GM23338 (cell line): Measurements from ENCODE around the gene TAS2R10. TPM values are rescaled to one million over a fixed set of nuclear protein-coding genes. Genes with fewer than 3 reads are reported as not detected.

ENCODE experiments used
- ATAC-seq: fragments of 200-7000 bp; cut with Tn5 transposase; 3 replicates; pipeline ENCODE4 v1.9.1; 2020
- DNase-seq: peaks from one replicate; pipeline ENCODE4 v3.0.0-alpha.2; 2015; ENCODE audit warnings: low spot score
- H2AFZ ChIP-seq: fragments of 200-600 bp; sonication (generic); 2 replicates; pipeline ENCODE4 v1.8.0; 2016; ENCODE audit warnings: antibody characterized with exemption, mild to moderate bottlenecking, moderate library complexity
- H3F3A ChIP-seq: fragments of 200-600 bp; sonication (generic); replicated peaks from 2 replicates; pipeline ENCODE4 v1.8.0; 2017; ENCODE audit warnings: antibody characterized with exemption, mixed run types, low read depth
- H3K27ac ChIP-seq: fragments of 200-600 bp; sonication (generic); 2 replicates; pipeline ENCODE4 v1.6.1; 2016; ENCODE audit warnings: low read depth
- H3K27me3 ChIP-seq: fragments of 200-600 bp; sonication (generic); 2 replicates; pipeline ENCODE4 v1.8.0; 2016; ENCODE audit warnings: mild to moderate bottlenecking, mixed run types, moderate library complexity; ENCODE audit not compliant: insufficient read depth
- H3K36me3 ChIP-seq: fragments of 200-600 bp; sonication (generic); 2 replicates; pipeline ENCODE4 v1.8.0; 2016; ENCODE audit warnings: mild to moderate bottlenecking; ENCODE audit not compliant: insufficient read depth
- H3K4me1 ChIP-seq: fragments of 200-600 bp; sonication (generic); 2 replicates; pipeline ENCODE4 v1.8.0; 2016; ENCODE audit warnings: mild to moderate bottlenecking, moderate library complexity; ENCODE audit not compliant: insufficient read depth
- H3K4me2 ChIP-seq: fragments of 200-600 bp; sonication (generic); 2 replicates; pipeline ENCODE4 v1.7.1; 2017; ENCODE audit warnings: mixed run types
- H3K4me3 ChIP-seq: fragments of 200-600 bp; sonication (generic); 2 replicates; pipeline ENCODE4 v1.6.1; 2016; ENCODE audit warnings: mixed run types
- H3K79me2 ChIP-seq: fragments of 200-600 bp; sonication (generic); replicated peaks from 2 replicates; pipeline ENCODE4 v1.8.0; 2017; ENCODE audit warnings: mild to moderate bottlenecking; ENCODE audit not compliant: insufficient read depth
- H3K9me2 ChIP-seq: fragments of 200-600 bp; sonication (generic); 2 replicates; pipeline ENCODE4 v1.8.0; 2017; ENCODE audit not compliant: insufficient read depth
- H4K20me1 ChIP-seq: fragments of 200-600 bp; sonication (generic); replicated peaks from 2 replicates; pipeline ENCODE4 v1.8.0; 2017; ENCODE audit warnings: mild to moderate bottlenecking; ENCODE audit not compliant: insufficient read depth
- H3K27ac Mint-ChIP-seq: 2 replicates; pipeline ENCODE4 v1.8.0; 2020; ENCODE audit warnings: inconsistent platforms, mild to moderate bottlenecking, moderate library complexity, mixed read lengths
- H3K27me3 Mint-ChIP-seq: 3 replicates; pipeline ENCODE4 v1.8.0; 2022; ENCODE audit warnings: low read depth, mild to moderate bottlenecking, moderate library complexity, mixed read lengths, inconsistent platforms; ENCODE audit not compliant: insufficient read depth, poor library complexity
- H3K36me3 Mint-ChIP-seq: 3 replicates; pipeline ENCODE4 v1.8.0; 2021; ENCODE audit warnings: low read depth, mild to moderate bottlenecking, inconsistent platforms, moderate library complexity, mixed read lengths
- H3K4me1 Mint-ChIP-seq: 3 replicates; pipeline ENCODE4 v1.8.0; 2020; ENCODE audit warnings: mild to moderate bottlenecking, inconsistent platforms, mixed read lengths
- H3K4me3 Mint-ChIP-seq: 3 replicates; pipeline ENCODE4 v1.8.0; 2021; ENCODE audit warnings: moderate library complexity, mild to moderate bottlenecking, inconsistent platforms, mixed read lengths
- H3K9me3 Mint-ChIP-seq: 3 replicates; pipeline ENCODE4 v1.8.0; 2020; ENCODE audit warnings: moderate library complexity, mild to moderate bottlenecking, inconsistent platforms, mixed read lengths
- ETS1 ChIP-seq: IDR thresholded peaks from 2 replicates; pipeline ENCODE4 v1.6.1; 2016; ENCODE audit warnings: antibody characterized with exemption
- EZH2 ChIP-seq: fragments of 200-600 bp; sonication (generic); IDR thresholded peaks from one replicate; pipeline ENCODE4 v1.8.0; 2017; ENCODE audit warnings: antibody characterized with exemption, mild to moderate bottlenecking, low read depth; ENCODE audit not compliant: unreplicated experiment
- EZH2phosphoT487 ChIP-seq: fragments of 200-600 bp; sonication (generic); IDR thresholded peaks from one replicate; pipeline ENCODE4 v1.8.1; 2018; ENCODE audit warnings: antibody characterized with exemption; ENCODE audit not compliant: unreplicated experiment
- JUNB ChIP-seq: IDR thresholded peaks from one replicate; pipeline ENCODE4 v1.6.1; 2016; ENCODE audit warnings: antibody characterized with exemption; ENCODE audit not compliant: unreplicated experiment
- POLR2AphosphoS5 ChIP-seq: IDR thresholded peaks from 2 replicates; pipeline ENCODE4 v1.6.1; 2016; ENCODE audit warnings: antibody characterized with exemption, low read depth
- STAT1 ChIP-seq: IDR thresholded peaks from one replicate; pipeline ENCODE4 v1.6.1; 2016; ENCODE audit warnings: antibody characterized with exemption; ENCODE audit not compliant: unreplicated experiment
- ZNF114 ChIP-seq: fragments of 250-450 bp; sonication (Bioruptor Pico); IDR thresholded peaks from 2 replicates; pipeline ENCODE4 v1.5.0; 2020; ENCODE audit warnings: mild to moderate bottlenecking, moderate library complexity
- ZNF331 ChIP-seq: fragments of 250-450 bp; sonication (Bioruptor Pico); IDR thresholded peaks from 2 replicates; pipeline ENCODE4 v1.5.0; 2020; ENCODE audit warnings: low read depth, mild to moderate bottlenecking, moderate library complexity
- polyA plus RNA-seq: library from polyadenylated mRNA; unstranded; fragments of >200 nt; fragmentation: Nextera tagmentation; extraction: Ambion mirVana; gene quantifications from 2 replicates; pipeline ENCODE4 v1.2.1, GENCODE V29; 2016
- total RNA-seq: library from RNA; depleted of rRNA; stranded (reverse); fragments of >200 nt; shearing (Covaris generic); gene quantifications from 2 replicates; pipeline ENCODE4 v1.2.3, GENCODE V29; 2014
- TF ChIP-seq, protein P1 (sequence below): IDR thresholded peaks from one replicate; pipeline ENCODE4 v1.6.1; 2018; ENCODE audit warnings: antibody characterized with exemption; ENCODE audit not compliant: unreplicated experiment
- TF ChIP-seq, protein P2 (sequence below): fragments of 250-450 bp; sonication (Bioruptor Pico); IDR thresholded peaks from 2 replicates; pipeline ENCODE4 v1.5.0; 2020; ENCODE audit warnings: mild to moderate bottlenecking, moderate library complexity

The TAS2R10 gene
- total and polyA plus RNA-seq, 2 experiments from 2014 or later: 0.66 to 1.1 TPM

- DNase-seq: no peak
- Mint-ChIP-seq H3K27ac (no peak overlapping the region), H3K4me3 (no peak overlapping the region), H3K9me3 (peaks cover 26% of the 10 kb centered on the region), H3K36me3 (peaks cover 43% of the 10 kb centered on the region), H3K4me1 (no peaks in the 10 kb centered on the region), H3K27me3 (no peaks in the 10 kb centered on the region)
- H3K4me1 ChIP-seq: no peaks in the 10 kb centered on the region
- ATAC-seq: no peak
- no peaks in the 10 kb centered on the region for H3K27me3 ChIP-seq
- no peaks in the 10 kb centered on the region for H3F3A ChIP-seq
- H3K79me2 ChIP-seq: no peaks in the 10 kb centered on the region
- no peak overlapping the region for H3K4me2 ChIP-seq
- no peak overlapping the region for H3K27ac ChIP-seq
- no peaks in the 10 kb centered on the region for H3K9me2 ChIP-seq
- no peak overlapping the region for H2AFZ ChIP-seq
- H3K4me3 ChIP-seq: no peak overlapping the region
- peaks cover 4% of the 10 kb centered on the region; the same call in 1 of the 2 replicates for H3K36me3 ChIP-seq
- TF ChIP-seq ZNF331 (CRISPR knock-in tag) (no peak), EZH2phosphoT487 (no peak), ETS1 (no peak)
- H4K20me1 ChIP-seq: no peaks in the 10 kb centered on the region
These were observed 35.2 kb upstream of the TAS2R10 start for GRCh38 chr12:10861366-10861765.

DNA sequence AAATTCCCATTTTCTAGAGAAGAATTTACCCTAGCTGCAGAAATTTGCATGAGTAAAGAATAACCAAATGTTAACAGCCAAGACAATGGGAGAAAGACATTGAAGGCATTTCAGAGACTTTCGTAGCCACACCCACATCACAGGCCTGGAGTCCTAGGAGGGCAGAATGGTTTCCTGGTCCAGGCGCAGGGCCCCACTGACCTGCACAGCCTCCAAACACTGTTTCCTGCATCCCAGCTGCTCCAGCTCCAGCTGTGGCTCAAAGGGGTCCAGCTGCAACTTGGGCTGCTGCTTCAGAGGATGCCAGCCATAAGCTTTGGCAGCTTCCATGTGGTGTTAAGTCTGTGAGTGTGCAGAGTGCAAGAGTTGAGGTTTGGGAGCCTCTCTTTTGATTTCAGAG, 29.6 kb upstream of the TAS2R10 start:
- no peaks in the 10 kb centered on the region; the same call in 1 of the 2 replicates for H4K20me1 ChIP-seq
- H3K4me2 ChIP-seq: no peak overlapping the region
- no peaks in the 10 kb centered on the region for H3K4me1 Mint-ChIP-seq
- H3K9me2 ChIP-seq: peaks cover 8% of the 10 kb centered on the region; the same call in 1 of the 2 replicates
- no peaks in the 10 kb centered on the region for H3K4me1 ChIP-seq
- no peaks in the 10 kb centered on the region for H3K79me2 ChIP-seq
- no peak overlapping the region for H3K27ac Mint-ChIP-seq
- no peak overlapping the region for H3K27ac ChIP-seq
- H3K4me3 ChIP-seq: no peak overlapping the region
- no peak overlapping the region for H3K4me3 Mint-ChIP-seq
- H3K36me3 Mint-ChIP-seq: peaks cover 48% of the 10 kb centered on the region
- peaks cover 2% of the 10 kb centered on the region for H3K27me3 Mint-ChIP-seq
- ATAC-seq: no peak
- H2AFZ ChIP-seq: no peak overlapping the region
- peaks cover 38% of the 10 kb centered on the region for H3K9me3 Mint-ChIP-seq
- DNase-seq: no peak
- H3F3A ChIP-seq: no peaks in the 10 kb centered on the region
- peaks cover 9% of the 10 kb centered on the region for H3K36me3 ChIP-seq
- no peaks in the 10 kb centered on the region for H3K27me3 ChIP-seq
- TF ChIP-seq ZNF331 (CRISPR knock-in tag) (no peak), JUNB (no peak), POLR2AphosphoS5 (no peak), STAT1 (no peak), ZNF114 (CRISPR knock-in tag) (no peak), EZH2 (no peak), EZH2phosphoT487 (no peak), ETS1 (no peak)
- TF ChIP-seq, protein P1, sequence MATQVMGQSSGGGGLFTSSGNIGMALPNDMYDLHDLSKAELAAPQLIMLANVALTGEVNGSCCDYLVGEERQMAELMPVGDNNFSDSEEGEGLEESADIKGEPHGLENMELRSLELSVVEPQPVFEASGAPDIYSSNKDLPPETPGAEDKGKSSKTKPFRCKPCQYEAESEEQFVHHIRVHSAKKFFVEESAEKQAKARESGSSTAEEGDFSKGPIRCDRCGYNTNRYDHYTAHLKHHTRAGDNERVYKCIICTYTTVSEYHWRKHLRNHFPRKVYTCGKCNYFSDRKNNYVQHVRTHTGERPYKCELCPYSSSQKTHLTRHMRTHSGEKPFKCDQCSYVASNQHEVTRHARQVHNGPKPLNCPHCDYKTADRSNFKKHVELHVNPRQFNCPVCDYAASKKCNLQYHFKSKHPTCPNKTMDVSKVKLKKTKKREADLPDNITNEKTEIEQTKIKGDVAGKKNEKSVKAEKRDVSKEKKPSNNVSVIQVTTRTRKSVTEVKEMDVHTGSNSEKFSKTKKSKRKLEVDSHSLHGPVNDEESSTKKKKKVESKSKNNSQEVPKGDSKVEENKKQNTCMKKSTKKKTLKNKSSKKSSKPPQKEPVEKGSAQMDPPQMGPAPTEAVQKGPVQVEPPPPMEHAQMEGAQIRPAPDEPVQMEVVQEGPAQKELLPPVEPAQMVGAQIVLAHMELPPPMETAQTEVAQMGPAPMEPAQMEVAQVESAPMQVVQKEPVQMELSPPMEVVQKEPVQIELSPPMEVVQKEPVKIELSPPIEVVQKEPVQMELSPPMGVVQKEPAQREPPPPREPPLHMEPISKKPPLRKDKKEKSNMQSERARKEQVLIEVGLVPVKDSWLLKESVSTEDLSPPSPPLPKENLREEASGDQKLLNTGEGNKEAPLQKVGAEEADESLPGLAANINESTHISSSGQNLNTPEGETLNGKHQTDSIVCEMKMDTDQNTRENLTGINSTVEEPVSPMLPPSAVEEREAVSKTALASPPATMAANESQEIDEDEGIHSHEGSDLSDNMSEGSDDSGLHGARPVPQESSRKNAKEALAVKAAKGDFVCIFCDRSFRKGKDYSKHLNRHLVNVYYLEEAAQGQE: no peak
- TF ChIP-seq, protein P2, sequence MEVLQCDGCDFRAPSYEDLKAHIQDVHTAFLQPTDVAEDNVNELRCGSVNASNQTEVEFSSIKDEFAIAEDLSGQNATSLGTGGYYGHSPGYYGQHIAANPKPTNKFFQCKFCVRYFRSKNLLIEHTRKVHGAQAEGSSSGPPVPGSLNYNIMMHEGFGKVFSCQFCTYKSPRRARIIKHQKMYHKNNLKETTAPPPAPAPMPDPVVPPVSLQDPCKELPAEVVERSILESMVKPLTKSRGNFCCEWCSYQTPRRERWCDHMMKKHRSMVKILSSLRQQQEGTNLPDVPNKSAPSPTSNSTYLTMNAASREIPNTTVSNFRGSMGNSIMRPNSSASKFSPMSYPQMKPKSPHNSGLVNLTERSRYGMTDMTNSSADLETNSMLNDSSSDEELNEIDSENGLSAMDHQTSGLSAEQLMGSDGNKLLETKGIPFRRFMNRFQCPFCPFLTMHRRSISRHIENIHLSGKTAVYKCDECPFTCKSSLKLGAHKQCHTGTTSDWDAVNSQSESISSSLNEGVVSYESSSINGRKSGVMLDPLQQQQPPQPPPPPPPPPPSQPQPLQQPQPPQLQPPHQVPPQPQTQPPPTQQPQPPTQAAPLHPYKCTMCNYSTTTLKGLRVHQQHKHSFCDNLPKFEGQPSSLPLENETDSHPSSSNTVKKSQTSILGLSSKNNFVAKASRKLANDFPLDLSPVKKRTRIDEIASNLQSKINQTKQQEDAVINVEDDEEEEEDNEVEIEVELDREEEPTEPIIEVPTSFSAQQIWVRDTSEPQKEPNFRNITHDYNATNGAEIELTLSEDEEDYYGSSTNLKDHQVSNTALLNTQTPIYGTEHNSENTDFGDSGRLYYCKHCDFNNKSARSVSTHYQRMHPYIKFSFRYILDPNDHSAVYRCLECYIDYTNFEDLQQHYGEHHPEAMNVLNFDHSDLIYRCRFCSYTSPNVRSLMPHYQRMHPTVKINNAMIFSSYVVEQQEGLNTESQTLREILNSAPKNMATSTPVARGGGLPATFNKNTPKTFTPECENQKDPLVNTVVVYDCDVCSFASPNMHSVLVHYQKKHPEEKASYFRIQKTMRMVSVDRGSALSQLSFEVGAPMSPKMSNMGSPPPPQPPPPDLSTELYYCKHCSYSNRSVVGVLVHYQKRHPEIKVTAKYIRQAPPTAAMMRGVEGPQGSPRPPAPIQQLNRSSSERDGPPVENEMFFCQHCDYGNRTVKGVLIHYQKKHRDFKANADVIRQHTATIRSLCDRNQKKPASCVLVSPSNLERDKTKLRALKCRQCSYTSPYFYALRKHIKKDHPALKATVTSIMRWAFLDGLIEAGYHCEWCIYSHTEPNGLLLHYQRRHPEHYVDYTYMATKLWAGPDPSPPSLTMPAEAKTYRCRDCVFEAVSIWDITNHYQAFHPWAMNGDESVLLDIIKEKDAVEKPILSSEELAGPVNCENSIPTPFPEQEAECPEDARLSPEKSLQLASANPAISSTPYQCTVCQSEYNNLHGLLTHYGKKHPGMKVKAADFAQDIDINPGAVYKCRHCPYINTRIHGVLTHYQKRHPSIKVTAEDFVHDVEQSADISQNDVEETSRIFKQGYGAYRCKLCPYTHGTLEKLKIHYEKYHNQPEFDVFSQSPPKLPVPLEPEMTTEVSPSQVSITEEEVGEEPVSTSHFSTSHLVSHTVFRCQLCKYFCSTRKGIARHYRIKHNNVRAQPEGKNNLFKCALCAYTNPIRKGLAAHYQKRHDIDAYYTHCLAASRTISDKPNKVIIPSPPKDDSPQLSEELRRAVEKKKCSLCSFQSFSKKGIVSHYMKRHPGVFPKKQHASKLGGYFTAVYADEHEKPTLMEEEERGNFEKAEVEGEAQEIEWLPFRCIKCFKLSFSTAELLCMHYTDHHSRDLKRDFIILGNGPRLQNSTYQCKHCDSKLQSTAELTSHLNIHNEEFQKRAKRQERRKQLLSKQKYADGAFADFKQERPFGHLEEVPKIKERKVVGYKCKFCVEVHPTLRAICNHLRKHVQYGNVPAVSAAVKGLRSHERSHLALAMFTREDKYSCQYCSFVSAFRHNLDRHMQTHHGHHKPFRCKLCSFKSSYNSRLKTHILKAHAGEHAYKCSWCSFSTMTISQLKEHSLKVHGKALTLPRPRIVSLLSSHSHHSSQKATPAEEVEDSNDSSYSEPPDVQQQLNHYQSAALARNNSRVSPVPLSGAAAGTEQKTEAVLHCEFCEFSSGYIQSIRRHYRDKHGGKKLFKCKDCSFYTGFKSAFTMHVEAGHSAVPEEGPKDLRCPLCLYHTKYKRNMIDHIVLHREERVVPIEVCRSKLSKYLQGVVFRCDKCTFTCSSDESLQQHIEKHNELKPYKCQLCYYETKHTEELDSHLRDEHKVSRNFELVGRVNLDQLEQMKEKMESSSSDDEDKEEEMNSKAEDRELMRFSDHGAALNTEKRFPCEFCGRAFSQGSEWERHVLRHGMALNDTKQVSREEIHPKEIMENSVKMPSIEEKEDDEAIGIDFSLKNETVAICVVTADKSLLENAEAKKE: no peak
